A673 (cell line): Measurements from ENCODE around the gene CNOT3. TPM values are rescaled to one million over a fixed set of nuclear protein-coding genes. Genes with fewer than 3 reads are reported as not detected.

Experiments used
- BruUV-seq: library from RNA; stranded (reverse); fragments of 400-500 nt; replicated peaks from 2 replicates; lab custom pipeline; 2021; lab: Mats Ljungman, UMichigan
- CTCF ChIA-PET: fragments of 300-600 bp; sonication (Branson Sonifier 250); formaldehyde crosslinking; loops from one replicate; lab custom pipeline; 2022; ENCODE audit warnings: antibody characterized with exemption; lab: Charles Lee
- POLR2A ChIA-PET: fragments of 300-600 bp; sonication (Branson Sonifier 250); formaldehyde crosslinking; loops from one replicate; lab custom pipeline; 2022; ENCODE audit warnings: antibody characterized with exemption; ENCODE audit not compliant: low non-redundant PET; lab: Charles Lee
- DNase-seq: peaks from one replicate; pipeline ENCODE4 v3.0.0-alpha.2; 2015; ENCODE audit warnings: low spot score
- H3K27ac ChIP-seq: fragments of 200-600 bp; sonication (generic); 2 replicates; pipeline ENCODE4 v1.5.1; 2016; ENCODE audit warnings: mixed run types, low read depth, mild to moderate bottlenecking, mixed read lengths, antibody characterized with exemption, low read length; ENCODE audit not compliant: poor library complexity, severe bottlenecking
- H3K27me3 ChIP-seq: fragments of 200-600 bp; sonication (generic); replicated peaks from 2 replicates; pipeline ENCODE4 v1.6.1; 2017; ENCODE audit warnings: mixed run types, low read depth, mild to moderate bottlenecking, mixed read lengths, antibody characterized with exemption, low read length; ENCODE audit not compliant: insufficient read depth, poor library complexity
- H3K36me3 ChIP-seq: fragments of 200-600 bp; sonication (generic); 2 replicates; pipeline ENCODE4 v1.6.1; 2016; ENCODE audit warnings: mixed run types, mild to moderate bottlenecking, mixed read lengths, antibody characterized with exemption, low read length; ENCODE audit not compliant: insufficient read depth, poor library complexity, severe bottlenecking
- H3K4me1 ChIP-seq: fragments of 200-600 bp; sonication (generic); 2 replicates; pipeline ENCODE4 v1.6.1; 2017; ENCODE audit warnings: mixed run types, mild to moderate bottlenecking, mixed read lengths, antibody characterized with exemption, low read length; ENCODE audit not compliant: insufficient read depth, poor library complexity, severe bottlenecking
- H3K4me3 ChIP-seq: fragments of 200-600 bp; sonication (generic); 2 replicates; pipeline ENCODE4 v1.5.1; 2016; ENCODE audit warnings: low read depth, mixed run types, mild to moderate bottlenecking, mixed read lengths, low read length; ENCODE audit not compliant: poor library complexity, severe bottlenecking
- H3K9me3 ChIP-seq: fragments of 200-600 bp; sonication (generic); 2 replicates; pipeline ENCODE4 v1.6.1; 2016; ENCODE audit warnings: mixed run types, low read depth, mild to moderate bottlenecking, mixed read lengths, antibody characterized with exemption, low read length; ENCODE audit not compliant: poor library complexity, severe bottlenecking
- EZH2 ChIP-seq: fragments of 200-600 bp; sonication (generic); IDR thresholded peaks from 2 replicates; pipeline ENCODE4 v1.6.1; 2017; ENCODE audit warnings: borderline replicate concordance, low read depth, mild to moderate bottlenecking, mixed read lengths, antibody characterized with exemption, low read length; ENCODE audit not compliant: poor library complexity, severe bottlenecking
- intact Hi-C: fragments of 100-400 bp; cut with micrococcal nuclease; formaldehyde crosslinking; loops from one replicate; pipeline ENCODE4 v1.10.0; 2022; ENCODE audit not compliant: unreplicated experiment
- total RNA-seq: library from RNA; stranded (reverse); gene quantifications from 2 replicates; pipeline ENCODE4 v1.2.3, GENCODE V29; 2021
- TF ChIP-seq, protein P1 (sequence below): fragments of 300-800, 200-600 bp; sonication (generic); conservative IDR thresholded peaks from 2 replicates; pipeline ENCODE4 v1.5.1; 2017; ENCODE audit warnings: low read depth, mild to moderate bottlenecking, antibody characterized with exemption, low read length, moderate library complexity, mixed read lengths

Gene CNOT3
- total RNA-seq, 1 experiment from 2014 or later: 102 TPM

DNA sequence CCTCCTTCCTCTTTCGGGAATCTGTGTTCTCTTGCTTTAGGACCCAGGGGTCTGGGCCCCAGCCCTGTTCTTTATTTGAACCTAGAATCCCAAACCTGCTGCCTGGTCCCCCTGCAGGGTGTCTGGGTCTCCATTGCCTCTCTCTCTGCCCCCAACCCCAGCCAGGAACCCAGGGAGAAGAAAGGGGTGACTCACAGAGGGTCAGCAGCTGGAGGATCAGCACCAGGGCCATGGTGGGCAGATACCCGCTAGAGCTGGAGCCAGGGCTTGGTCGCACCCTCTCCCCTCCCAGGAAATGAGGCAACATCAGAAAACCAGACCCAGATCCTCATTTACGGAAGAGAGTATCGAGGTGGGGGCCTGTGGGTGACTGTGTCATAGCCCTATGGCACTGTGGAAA, 37.0 kb upstream of the CNOT3 start, which contains the start of gene OSCAR:
OSCAR (minus strand) TSS at position 243 of the 400 bp plus-strand sequence; CDS start at position 232, 11 bp downstream.
- POLR2A ChIA-PET: no interaction called here
- Histone ChIP-seq H3K36me3 (peaks cover 4% of the 10 kb centered on the region), H3K27ac (no peak within 1 kb of the TSS), H3K4me3 (no peak within 1 kb of the TSS), H3K27me3 (no peaks in the 10 kb centered on the region), H3K9me3 (no peaks in the 10 kb centered on the region), H3K4me1 (peaks cover 2% of the 10 kb centered on the region)
- BruUV-seq: no TSS peak
- no peak for DNase-seq
- TF ChIP-seq EZH2: no peak
- TF ChIP-seq, protein P1, sequence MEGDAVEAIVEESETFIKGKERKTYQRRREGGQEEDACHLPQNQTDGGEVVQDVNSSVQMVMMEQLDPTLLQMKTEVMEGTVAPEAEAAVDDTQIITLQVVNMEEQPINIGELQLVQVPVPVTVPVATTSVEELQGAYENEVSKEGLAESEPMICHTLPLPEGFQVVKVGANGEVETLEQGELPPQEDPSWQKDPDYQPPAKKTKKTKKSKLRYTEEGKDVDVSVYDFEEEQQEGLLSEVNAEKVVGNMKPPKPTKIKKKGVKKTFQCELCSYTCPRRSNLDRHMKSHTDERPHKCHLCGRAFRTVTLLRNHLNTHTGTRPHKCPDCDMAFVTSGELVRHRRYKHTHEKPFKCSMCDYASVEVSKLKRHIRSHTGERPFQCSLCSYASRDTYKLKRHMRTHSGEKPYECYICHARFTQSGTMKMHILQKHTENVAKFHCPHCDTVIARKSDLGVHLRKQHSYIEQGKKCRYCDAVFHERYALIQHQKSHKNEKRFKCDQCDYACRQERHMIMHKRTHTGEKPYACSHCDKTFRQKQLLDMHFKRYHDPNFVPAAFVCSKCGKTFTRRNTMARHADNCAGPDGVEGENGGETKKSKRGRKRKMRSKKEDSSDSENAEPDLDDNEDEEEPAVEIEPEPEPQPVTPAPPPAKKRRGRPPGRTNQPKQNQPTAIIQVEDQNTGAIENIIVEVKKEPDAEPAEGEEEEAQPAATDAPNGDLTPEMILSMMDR: no peak
- CTCF ChIA-PET: interaction anchor here (1.2 kb wide), 1 partner anchor 70 kb away, joined by 3 read pairs; no protein-coding TSS in a partner anchor
- intact Hi-C loops: no loop called here

DNA sequence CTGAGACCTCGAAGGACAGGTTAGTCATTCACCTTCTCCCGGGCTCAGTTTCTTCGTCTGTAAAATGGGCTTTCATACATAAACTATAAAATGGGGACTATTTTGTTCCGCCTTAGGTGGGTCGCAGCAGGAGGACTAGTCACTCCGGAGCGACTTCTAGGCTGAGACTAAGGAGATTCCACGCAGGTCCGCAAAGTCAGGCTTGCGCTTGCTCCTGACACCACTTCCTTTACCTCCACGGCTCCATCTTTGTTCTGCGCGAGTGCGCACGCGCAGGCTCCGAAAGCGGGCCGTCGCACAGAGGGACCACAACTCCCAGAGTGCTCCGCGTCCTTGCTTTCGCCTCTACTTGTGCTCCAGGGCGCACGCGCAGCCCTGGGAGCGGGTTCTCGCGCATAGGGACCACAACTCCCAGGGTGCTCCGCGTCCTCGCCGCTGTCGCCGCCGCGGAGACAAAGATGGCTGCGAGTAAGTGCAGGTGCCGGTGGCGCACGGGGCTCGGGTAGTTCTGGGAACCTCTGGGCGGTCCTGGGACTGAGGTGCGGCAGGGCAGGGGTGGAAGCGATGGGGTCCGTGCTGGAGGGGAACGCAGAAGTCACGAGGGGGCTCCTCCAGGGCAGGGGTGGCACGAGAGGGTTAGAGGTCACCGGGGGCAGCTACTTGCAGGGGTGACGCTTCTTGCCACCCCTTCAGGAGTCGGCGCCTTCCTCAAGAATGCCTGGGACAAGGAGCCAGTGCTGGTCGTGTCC, 35.0 kb upstream of the CNOT3 start, which contains the start of gene NDUFA3:
NDUFA3 (plus strand) TSS at position 435 of the 749 bp plus-strand sequence; CDS start at position 459, 24 bp downstream.
- CTCF ChIA-PET: no interaction called here
- POLR2A ChIA-PET: no interaction called here
- H3K4me3 ChIP-seq: peak within 1 kb of the TSS; percentile 75
- TF ChIP-seq, protein P1: no peak
- TF ChIP-seq EZH2: no peak
- no peaks in the 10 kb centered on the region for H3K4me1 ChIP-seq
- no peaks in the 10 kb centered on the region for H3K9me3 ChIP-seq
- peak within 1 kb of the TSS; percentile 77 for H3K27ac ChIP-seq
- peak; percentile 99 for DNase-seq
- intact Hi-C loops: no loop called here
- peaks cover 20% of the 10 kb centered on the region for H3K36me3 ChIP-seq
- H3K27me3 ChIP-seq: no peaks in the 10 kb centered on the region
- no TSS peak for BruUV-seq

DNA sequence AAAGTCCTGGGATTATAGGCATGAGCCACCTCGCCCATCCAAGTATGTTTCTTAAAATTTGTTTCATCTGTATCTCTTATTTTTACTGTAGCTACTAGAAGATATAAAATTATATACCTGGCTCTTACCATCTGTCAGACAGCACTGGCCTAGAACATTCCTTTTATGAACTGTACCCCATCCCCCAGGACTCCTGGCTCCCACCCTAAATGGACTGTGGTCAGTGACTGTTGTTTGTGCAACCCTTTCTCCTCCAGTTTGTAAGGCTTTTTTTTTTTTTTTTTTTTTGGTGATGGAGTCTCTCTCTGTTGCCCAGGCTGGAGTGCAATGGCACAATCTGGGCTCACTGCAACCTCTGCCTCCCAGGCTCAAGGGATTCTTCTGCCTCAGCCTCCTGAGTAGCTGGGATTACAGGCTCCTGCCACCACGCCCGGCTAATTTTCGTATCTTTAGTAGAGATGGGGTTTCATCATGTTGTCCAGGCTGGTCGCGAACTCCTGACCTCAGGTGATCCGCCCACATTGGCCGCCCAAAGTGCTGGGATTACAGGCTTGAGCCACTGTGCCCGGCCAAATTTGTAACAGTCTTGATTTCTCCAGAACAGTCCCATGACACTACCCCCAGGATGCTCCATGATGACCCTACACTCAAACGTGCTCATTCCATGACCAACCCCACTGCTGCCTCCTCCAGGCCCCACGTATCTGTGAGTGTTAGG, 32.4 kb upstream of the CNOT3 start:
- H3K27me3 ChIP-seq: no peaks in the 10 kb centered on the region
- no peaks in the 10 kb centered on the region for H3K9me3 ChIP-seq
- no TSS peak for BruUV-seq
- ChIA-PET CTCF (no interaction called here), POLR2A (no interaction called here)
- intact Hi-C loops: no loop called here
- H3K4me3 ChIP-seq: no peak overlapping the region
- DNase-seq: no peak
- no peaks in the 10 kb centered on the region for H3K4me1 ChIP-seq
- no peak overlapping the region for H3K27ac ChIP-seq
- TF ChIP-seq, protein P1: no peak
- no peak for TF ChIP-seq EZH2
- H3K36me3 ChIP-seq: peaks cover 46% of the 10 kb centered on the region
